Body of pancreas (tissue), 4 donors: Measurements from ENCODE around the gene RER1. TPM values are rescaled to one million over a fixed set of nuclear protein-coding genes. Genes with fewer than 3 reads are reported as not detected.

Source experiments
- ATAC-seq: fragments of 150-250 bp; one replicate; pipeline ENCODE4 v1.9.1; 2016
- DNase-seq, 4 donors: peaks; one replicate each; pipeline ENCODE4 v3.0.0-alpha.2; 2019
- H3K27ac ChIP-seq, 4 donors: fragments of 200-600 bp; sonication (generic); 1 replicate in 3 of 4; 2 replicates in 1 of 4; pipeline versions ENCODE4 v1.5.1 to v1.6.1; 2016 to 2019; ENCODE audit warnings: mild to moderate bottlenecking in 1 of 4, mixed read lengths in 1 of 4, moderate library complexity in 1 of 4
- H3K27me3 ChIP-seq, 2 donors: fragments of 200-600 bp; sonication (generic); one replicate each; pipeline ENCODE4 v1.6.0; 2016; ENCODE audit warnings: mild to moderate bottlenecking in 1 of 2
- H3K36me3 ChIP-seq, 2 donors: fragments of 200-600 bp; sonication (generic); replicated peaks in 1 of 2; 2 replicates each; pipeline ENCODE4 v1.5.1; 2016; ENCODE audit warnings: low read depth in 2 of 2; ENCODE audit not compliant: insufficient read depth in 1 of 2
- H3K4me1 ChIP-seq: fragments of 200-600 bp; sonication (generic); one replicate; pipeline ENCODE4 v1.6.0; 2016
- H3K4me3 ChIP-seq, 2 donors: fragments of 200-600 bp; sonication (generic); 1 replicate in 1 of 2; 2 replicates in 1 of 2; pipeline ENCODE4 v1.5.1; 2016 to 2019
- H3K9me3 ChIP-seq, 3 donors: fragments of 200-600 bp; sonication (generic); 1 replicate in 2 of 3; 2 replicates in 1 of 3; pipeline ENCODE4 v1.5.1; 2016
- POLR2A ChIP-seq, 3 donors: fragments of 450-650 bp; IDR thresholded peaks; one replicate each; pipeline ENCODE4 v1.6.1; 2016; ENCODE audit warnings: antibody characterized with exemption in 3 of 3, mild to moderate bottlenecking in 2 of 3
- WGBS, 2 donors: methylation state at CpG; one replicate each; pipeline ENCODE4 v1.1.5; 2017; 5-methylcytosine and 5-hydroxymethylcytosine counted together
- intact Hi-C: fragments of 100-400 bp; cut with DNase I; formaldehyde crosslinking; loops from one replicate; pipeline ENCODE4 v1.15.1; 2023
- total RNA-seq, 2 donors: library from RNA; depleted of rRNA; stranded (reverse); fragments of >200 nt; gene quantifications; one replicate each; pipeline ENCODE4 v1.1.0, GENCODE V29; 2016
- TF ChIP-seq, protein P1 (sequence below), 7 experiments: fragments of 450-650 bp in 4 of 7; fragments of 200-600 bp in 3 of 7; sonication (generic) in 3 of 7; IDR thresholded peaks; one replicate each; pipeline ENCODE4 v1.5.1; 2016 to 2019; ENCODE audit warnings: antibody characterized with exemption in 7 of 7

RER1 gene
- total RNA-seq, 2 donors from 2014 or later: 50.3 to 57.7 TPM

DNA sequence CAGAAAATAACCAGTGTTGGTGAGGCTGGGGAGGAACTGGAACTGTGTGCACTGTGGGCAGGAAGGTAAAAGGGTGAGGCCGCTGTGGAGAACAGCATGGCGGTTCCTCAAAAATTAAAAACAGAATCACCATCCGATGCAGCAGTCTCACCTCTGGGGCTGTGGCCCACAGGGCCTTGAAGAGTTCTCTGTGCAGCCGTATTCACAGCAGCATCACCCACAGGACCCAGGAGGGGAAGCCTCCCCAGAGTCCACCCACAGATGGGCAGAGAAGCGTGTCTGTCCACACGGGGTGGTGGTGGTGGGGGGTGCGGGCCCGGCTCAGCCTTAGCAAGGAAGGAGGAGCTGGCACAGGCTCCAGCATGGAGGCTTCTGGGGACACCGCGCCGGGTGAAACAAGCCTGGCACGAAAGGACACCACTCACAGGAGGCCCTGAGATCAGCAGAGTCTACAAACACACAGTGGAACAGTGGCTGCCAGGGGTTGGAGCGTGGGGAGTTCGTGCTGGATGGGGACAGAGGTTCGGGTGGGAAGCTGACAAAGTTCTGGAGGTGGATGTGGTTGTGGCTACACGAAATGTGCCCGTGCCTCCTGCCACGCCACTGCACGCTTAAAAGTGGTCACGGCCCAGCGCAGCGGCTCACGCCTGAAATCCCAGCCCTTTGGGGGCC, 11.8 kb upstream of the RER1 start:
- no peak overlapping the region for H3K4me3 ChIP-seq
- DNase-seq (no peak), ATAC-seq (no peak)
- no peaks in the 10 kb centered on the region for H3K27me3 ChIP-seq
- intact Hi-C loops: loop anchor here (5.0 kb wide), 1 partner anchor 183 kb away; no protein-coding TSS in a partner anchor
- H3K4me1 ChIP-seq: peaks cover 7% of the 10 kb centered on the region
- no peaks in the 10 kb centered on the region for H3K36me3 ChIP-seq
- no peaks in the 10 kb centered on the region for H3K9me3 ChIP-seq
- 81 to 86% methylated on average over 22 to 23 of the region's 23 CpGs for WGBS, 2 donors
- TF ChIP-seq, protein P1, sequence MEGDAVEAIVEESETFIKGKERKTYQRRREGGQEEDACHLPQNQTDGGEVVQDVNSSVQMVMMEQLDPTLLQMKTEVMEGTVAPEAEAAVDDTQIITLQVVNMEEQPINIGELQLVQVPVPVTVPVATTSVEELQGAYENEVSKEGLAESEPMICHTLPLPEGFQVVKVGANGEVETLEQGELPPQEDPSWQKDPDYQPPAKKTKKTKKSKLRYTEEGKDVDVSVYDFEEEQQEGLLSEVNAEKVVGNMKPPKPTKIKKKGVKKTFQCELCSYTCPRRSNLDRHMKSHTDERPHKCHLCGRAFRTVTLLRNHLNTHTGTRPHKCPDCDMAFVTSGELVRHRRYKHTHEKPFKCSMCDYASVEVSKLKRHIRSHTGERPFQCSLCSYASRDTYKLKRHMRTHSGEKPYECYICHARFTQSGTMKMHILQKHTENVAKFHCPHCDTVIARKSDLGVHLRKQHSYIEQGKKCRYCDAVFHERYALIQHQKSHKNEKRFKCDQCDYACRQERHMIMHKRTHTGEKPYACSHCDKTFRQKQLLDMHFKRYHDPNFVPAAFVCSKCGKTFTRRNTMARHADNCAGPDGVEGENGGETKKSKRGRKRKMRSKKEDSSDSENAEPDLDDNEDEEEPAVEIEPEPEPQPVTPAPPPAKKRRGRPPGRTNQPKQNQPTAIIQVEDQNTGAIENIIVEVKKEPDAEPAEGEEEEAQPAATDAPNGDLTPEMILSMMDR (IDR thresholded peaks at IDR 0.05): no peak
- TF ChIP-seq POLR2A (IDR thresholded peaks at IDR 0.05): no peak
- no peak overlapping the region for H3K27ac ChIP-seq

DNA sequence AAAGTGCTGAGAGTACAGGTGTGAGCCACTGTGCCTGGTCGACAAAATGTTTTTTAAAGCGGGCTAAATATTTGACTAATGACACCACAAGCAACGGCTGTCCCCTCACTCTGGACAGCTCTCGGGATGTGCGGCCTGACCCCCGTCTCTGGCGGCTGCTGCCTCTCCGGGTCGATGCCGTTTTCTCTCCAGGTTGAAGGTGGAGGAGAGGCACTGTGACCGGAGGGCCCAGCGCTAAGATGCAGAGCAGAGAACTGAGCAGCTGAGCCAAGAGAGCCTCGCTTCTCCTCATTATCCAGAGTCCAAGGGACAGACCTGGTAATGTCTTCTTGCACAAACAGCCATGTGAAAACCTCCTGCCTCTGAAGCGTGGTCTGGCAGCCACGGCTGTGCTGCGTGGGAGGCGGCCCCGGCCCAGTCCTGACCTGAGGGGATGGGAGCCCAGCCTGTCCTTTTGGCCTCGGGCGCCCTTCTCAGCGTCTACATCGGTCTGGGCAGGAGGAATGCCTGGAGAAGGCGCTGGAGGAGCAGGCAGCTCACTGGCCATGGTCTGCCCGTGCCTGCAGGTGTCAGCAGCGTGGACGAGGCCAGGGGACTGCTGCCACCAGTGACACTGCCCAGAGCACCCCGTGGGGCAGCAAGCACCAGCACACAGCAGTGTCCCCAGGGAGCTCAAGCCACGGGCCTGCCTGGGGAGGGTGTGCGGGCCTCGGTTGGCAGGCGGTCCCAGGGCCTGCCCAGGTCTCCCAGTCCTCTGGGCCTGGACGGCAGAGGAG, 10.6 kb upstream of the RER1 start:
- no peak overlapping the region for H3K4me3 ChIP-seq
- no peaks in the 10 kb centered on the region for H3K27me3 ChIP-seq
- no peaks in the 10 kb centered on the region for H3K36me3 ChIP-seq
- WGBS, 2 donors: 73 to 82% methylated on average over 9 to 32 of the region's 32 CpGs
- TF ChIP-seq, protein P1 (IDR thresholded peaks at IDR 0.05): no peak
- no peak for TF ChIP-seq POLR2A (IDR thresholded peaks at IDR 0.05)
- H3K27ac ChIP-seq: no peak overlapping the region
- intact Hi-C loops: loop anchor here (5.0 kb wide), 1 partner anchor 184 kb away; no protein-coding TSS in a partner anchor
- DNase-seq: no peak
- H3K9me3 ChIP-seq: no peaks in the 10 kb centered on the region
- peaks cover 7% of the 10 kb centered on the region for H3K4me1 ChIP-seq
- ATAC-seq: no peak

DNA sequence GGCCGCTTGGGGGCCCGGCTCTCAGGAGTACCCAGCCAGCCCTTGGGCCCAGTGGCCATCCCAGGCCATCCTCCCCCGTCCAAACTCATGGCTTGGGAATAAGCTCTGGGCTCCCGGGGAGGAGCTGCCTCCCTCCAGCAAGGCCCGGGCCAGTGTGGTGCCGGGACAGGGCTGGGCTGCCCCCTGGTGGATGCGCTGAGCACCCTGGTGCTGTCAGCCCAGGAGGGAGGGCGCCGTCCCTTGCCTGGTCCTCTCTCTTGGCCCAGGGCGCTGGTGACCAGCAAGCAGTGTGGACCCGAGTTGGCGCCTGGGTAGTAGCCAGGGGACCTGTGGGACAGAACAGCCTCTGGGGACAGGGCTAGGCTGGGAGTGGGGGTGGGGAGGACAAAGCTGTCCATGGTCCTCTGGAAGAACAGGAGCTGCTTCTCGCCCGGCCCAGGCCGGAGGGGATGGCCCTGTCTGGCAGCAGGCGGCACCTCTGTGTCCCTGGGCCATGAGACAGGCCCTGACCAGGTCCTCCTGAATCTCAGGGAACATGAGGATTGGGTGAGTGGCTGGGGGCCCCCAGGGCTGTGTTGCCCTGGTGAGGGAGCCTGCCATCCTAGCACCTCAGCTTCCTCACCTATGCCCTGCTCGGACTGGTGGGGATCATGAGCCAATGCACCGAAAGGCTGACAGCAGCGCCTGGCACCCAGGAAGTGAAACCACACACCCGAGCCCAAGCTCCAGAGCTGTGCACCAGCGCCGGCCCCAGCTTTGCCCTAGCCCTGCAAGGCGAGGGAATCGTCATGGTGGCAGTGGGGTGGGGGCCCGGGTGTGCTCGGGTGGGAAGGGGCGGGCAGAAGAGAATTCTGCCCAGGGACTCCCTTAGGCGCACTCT, 9.7 kb upstream of the RER1 start:
- 10 to 39% methylated on average over 2 to 23 of the region's 28 CpGs for WGBS, 2 donors
- Histone ChIP-seq H3K27me3 (no peaks in the 10 kb centered on the region), H3K36me3 (no peaks in the 10 kb centered on the region), H3K4me1 (peaks cover 7% of the 10 kb centered on the region), H3K27ac (no peak overlapping the region), H3K4me3 (no peak overlapping the region), H3K9me3 (no peaks in the 10 kb centered on the region)
- TF ChIP-seq, protein P1 (IDR thresholded peaks at IDR 0.05): peak; percentile 85 to 93 (median 91)
- TF ChIP-seq POLR2A (IDR thresholded peaks at IDR 0.05): no peak
- ATAC-seq: peak; percentile 88
- peak; percentile 78 to 82 (median 80) for DNase-seq
- intact Hi-C loops: loop anchor here (5.0 kb wide), 1 partner anchor 185 kb away; no protein-coding TSS in a partner anchor

DNA sequence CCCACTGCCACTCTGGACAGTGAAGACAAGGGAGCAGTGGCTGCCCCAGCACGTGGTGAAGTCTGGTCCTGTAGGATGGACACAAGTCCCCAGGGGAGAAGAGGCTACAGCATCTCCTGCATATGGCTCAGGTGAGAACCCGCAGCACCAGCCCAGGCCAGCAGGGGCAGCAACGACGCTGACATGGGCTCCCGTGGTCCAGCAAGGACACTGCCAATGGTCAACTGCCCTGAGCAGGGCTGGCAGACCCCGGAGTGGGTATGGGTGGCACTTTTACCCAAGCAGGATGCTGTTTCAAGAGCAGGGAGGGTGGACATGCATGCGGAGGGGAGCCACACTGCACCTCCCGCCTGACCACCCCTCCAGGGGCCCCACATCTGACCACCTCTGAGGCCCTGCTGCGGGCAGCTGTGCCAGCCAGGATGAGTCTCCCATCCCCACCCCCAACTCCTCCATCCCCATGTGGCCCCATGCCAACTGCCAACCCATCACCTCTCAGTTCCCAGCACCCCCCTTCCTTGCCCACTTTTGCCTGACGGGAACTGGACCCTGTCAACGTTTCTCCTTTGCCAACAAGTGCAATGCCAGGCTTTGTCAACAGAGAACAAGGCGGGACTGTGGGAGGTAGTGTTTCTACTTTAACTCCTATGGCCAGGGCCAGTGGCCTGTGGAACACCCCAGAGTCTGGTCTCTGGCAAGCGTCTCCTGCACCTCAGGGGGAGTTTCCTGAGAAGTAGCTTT, 8.8 kb upstream of the RER1 start:
- Histone ChIP-seq H3K4me1 (peaks cover 7% of the 10 kb centered on the region), H3K36me3 (no peaks in the 10 kb centered on the region), H3K27me3 (no peaks in the 10 kb centered on the region), H3K9me3 (no peaks in the 10 kb centered on the region), H3K27ac (no peak overlapping the region), H3K4me3 (no peak overlapping the region)
- intact Hi-C loops: loop anchor here (5.0 kb wide), 1 partner anchor 185 kb away; no protein-coding TSS in a partner anchor
- ATAC-seq (no peak), DNase-seq (peak; percentile 42 to 60 (median 46))
- WGBS, 2 donors: 38% methylated on average over 6 to 13 of the region's 13 CpGs
- TF ChIP-seq, protein P1 (IDR thresholded peaks at IDR 0.05): peak in 6 of 7 experiments; percentile 19 to 48 (median 38)
- no peak for TF ChIP-seq POLR2A (IDR thresholded peaks at IDR 0.05)
